ENCODE measurements around the gene DDX47.
"Not testable (repeated sequence)": the region's sequence is repeated elsewhere in the genome, so short reads cannot be mapped to it uniquely, and the experiment has no call there.

The DDX47 gene

DNA sequence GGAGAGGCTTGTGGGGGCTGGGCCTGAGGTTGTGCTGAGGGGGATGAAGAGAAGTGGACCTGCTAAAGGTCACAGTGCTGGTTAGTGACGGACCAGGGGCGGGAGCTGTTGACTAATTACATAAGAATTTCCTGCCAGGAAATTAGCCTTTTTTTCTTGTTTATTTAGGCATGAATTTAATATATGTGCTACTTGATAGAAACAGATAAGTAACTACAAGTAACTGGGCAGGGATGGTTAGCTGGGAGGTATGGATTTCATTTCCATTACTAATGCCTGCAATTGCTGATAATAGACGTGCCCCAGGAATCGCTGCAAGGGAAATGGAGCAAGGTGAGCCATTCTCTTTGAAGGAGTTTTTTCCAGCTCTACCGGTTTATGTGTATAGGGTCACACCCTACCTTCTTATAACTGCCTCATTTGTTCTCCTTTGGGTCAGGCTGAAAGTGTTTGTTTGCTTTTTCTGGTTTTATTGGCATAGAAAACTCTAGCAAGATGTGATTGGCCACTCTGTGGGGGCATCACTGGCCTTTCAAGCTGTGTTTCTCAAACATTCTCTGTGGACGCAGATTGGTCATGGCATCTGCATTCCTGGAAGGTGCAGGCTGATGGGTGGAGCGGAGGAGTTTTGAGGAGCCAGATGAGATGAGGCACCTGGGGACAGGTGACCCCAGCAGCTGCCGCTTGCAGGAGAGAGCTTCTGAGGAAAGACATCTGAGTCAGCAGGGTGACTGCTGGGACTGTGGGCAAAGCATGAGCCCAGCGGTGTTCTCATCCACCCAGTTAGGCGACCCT is 59.2 kb downstream of the DDX47 start:
- DNase-seq (ENCODE audit: low read depth in 2 of 2): no peak

GRCh38 chr12:12872934-12873275 is 59.8 kb downstream of the DDX47 start:
- no peak for DNase-seq (ENCODE audit: low read depth in 2 of 2)

GRCh38 chr12:12874029-12874428 is 60.9 kb downstream of the DDX47 start:
- DNase-seq (ENCODE audit: low read depth in 2 of 2): no peak

GRCh38 chr12:12875301-12875700 is 62.2 kb downstream of the DDX47 start:
- DNase-seq (ENCODE audit: low read depth in 2 of 2): not testable (repeated sequence)

DNA sequence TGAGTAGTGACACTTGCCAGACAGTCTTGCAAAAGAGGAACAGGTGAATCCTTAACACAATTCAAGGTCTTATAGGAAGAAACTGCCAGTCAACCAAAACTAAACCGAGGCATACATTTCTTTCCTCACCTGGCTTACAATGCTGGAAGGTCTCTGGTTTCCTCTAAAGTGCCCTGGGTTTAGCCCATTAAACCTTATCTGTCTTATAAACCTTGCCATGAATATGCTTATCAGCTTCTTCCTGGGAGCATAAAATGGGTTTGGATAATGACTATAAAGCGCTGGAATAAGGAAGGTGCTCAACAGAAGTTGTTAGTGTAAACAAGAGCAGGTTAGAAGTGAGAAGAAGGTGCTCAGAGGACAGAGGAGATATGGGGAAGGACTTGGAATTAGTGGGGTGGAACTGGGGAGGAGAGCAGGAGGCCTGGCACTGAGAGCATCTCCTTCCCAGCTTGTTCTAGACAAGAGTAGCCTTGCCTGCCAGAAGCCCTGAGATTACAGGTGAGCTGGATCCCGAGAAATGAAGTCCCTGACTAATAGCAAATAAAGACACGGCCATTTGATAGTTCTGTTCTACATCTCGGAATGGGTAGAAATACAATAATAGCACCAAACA is 64.1 kb downstream of the DDX47 start:
- DNase-seq (ENCODE audit: low read depth in 2 of 2): no peak

DNA sequence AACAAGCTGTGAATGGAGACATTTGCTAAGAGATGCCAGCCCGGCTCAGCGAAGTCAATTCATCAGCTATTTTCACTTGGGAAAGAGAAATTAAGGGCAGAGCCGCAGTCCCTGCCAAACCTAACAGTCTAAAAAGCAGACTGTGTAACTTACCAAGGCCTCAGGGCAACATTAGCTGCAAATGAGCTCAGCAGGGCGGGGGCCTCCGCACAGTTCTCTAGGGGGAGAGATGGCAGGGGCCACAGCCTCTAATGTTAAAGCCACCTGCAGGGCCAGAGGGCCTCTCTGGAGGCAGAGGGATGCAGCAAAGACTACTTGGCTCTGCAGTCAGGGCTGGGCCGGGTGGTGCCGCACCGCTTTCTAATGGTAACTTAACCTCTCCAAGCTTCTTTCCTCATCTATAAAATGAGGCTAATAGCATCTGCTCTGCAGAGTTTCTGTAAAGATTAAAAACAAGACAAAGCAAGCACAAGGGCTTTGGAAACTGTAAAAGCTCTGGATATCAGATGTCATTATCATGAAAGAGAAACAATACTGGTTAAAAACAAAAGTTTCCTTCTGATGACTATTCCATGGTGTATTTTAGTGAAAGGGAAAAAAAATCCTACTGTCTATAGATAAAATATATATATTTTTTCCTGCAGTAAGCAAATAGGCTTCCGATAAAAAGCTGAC is 64.8 kb downstream of the DDX47 start:
- no peak for DNase-seq (ENCODE audit: low read depth in 2 of 2)

All from stimulated activated CD8-positive, alpha-beta memory T cell treated with anti-CD3 and anti-CD28 coated beads, Interleukin-15, amount 100 ng/mL, for 4 hours (primary cell).